ENCODE measurements around the gene RAP2A.

RAP2A gene

GRCh38 chr13:97411984-97412383 lies 22.0 kb upstream of the RAP2A start:
- no peak for DNase-seq (ENCODE audit: extremely low spot score)
- POLR2A ChIA-PET = no interaction called here
- no peak for TF ChIP-seq SP1 (IDR thresholded peaks at IDR 0.05)
- no peak for TF ChIP-seq HDGF (IDR thresholded peaks at IDR 0.05; ENCODE audit: borderline replicate concordance)
- no peak for TF ChIP-seq SUZ12 (IDR thresholded peaks at IDR 0.05)
- CTCF ChIA-PET = no interaction called here

GRCh38 chr13:97413694-97414093 lies 20.3 kb upstream of the RAP2A start:
- ChIA-PET POLR2A (no interaction called here), CTCF (no interaction called here)
- no peak for DNase-seq (ENCODE audit: extremely low spot score)
- TF ChIP-seq ELF4 (IDR thresholded peaks at IDR 0.05) (no peak), BHLHE40 (IDR thresholded peaks at IDR 0.05; ENCODE audit: borderline replicate concordance) (no peak), SUZ12 (IDR thresholded peaks at IDR 0.05) (no peak), LEF1 (IDR thresholded peaks at IDR 0.05; ENCODE audit: borderline replicate concordance) (no peak), TARDBP (IDR thresholded peaks at IDR 0.05) (no peak), FOXM1 (IDR thresholded peaks at IDR 0.05; ENCODE audit: borderline replicate concordance) (no peak)

- CTCF ChIA-PET = no interaction called here
- no peak for DNase-seq (ENCODE audit: extremely low spot score)
- TF ChIP-seq FOXM1 (IDR thresholded peaks at IDR 0.05; ENCODE audit: borderline replicate concordance) = no peak
- no peak for TF ChIP-seq L3MBTL2 (conservative IDR thresholded peaks at IDR 0.05)
- TF ChIP-seq SP1 (IDR thresholded peaks at IDR 0.05) = no peak
- TF ChIP-seq SUZ12 (IDR thresholded peaks at IDR 0.05) = no peak
- TF ChIP-seq LEF1 (IDR thresholded peaks at IDR 0.05; ENCODE audit: borderline replicate concordance) = no peak
- no peak for TF ChIP-seq CTBP1 (IDR thresholded peaks at IDR 0.05; ENCODE audit: borderline replicate concordance)
- TF ChIP-seq ZNF384 (IDR thresholded peaks at IDR 0.05) = no peak
- TF ChIP-seq ELF4 (IDR thresholded peaks at IDR 0.05) = no peak
- no peak for TF ChIP-seq NFRKB (IDR thresholded peaks at IDR 0.05)
- no peak for TF ChIP-seq HDGF (IDR thresholded peaks at IDR 0.05; ENCODE audit: borderline replicate concordance)
- TF ChIP-seq FOXA1 (IDR thresholded peaks at IDR 0.05) = no peak
- TF ChIP-seq BHLHE40 (IDR thresholded peaks at IDR 0.05; ENCODE audit: borderline replicate concordance) = no peak
- TF ChIP-seq ARNT (IDR thresholded peaks at IDR 0.05) = no peak
- TF ChIP-seq TARDBP (IDR thresholded peaks at IDR 0.05) = no peak
- no peak for TF ChIP-seq PKNOX1 (IDR thresholded peaks at IDR 0.05)
- no peak for TF ChIP-seq FOXK2 (IDR thresholded peaks at IDR 0.05)
- POLR2A ChIA-PET = no interaction called here
Observed at GRCh38 chr13:97414392-97414791, 19.6 kb upstream of the RAP2A start.

- no peak for TF ChIP-seq TARDBP (IDR thresholded peaks at IDR 0.05)
- CTCF ChIA-PET = interaction anchor here (0.6 kb wide), 1 partner anchor 727 kb away, joined by 4 read pairs; no protein-coding TSS in a partner anchor
- POLR2A ChIA-PET = no interaction called here
- DNase-seq (ENCODE audit: extremely low spot score) = no peak
Observed at GRCh38 chr13:97417698-97418097, 16.3 kb upstream of the RAP2A start.

- ChIA-PET POLR2A (interaction anchor here (0.8 kb wide), 1 partner anchor 9 kb away, joined by 3 read pairs; no protein-coding TSS in a partner anchor), CTCF (no interaction called here)
- TF ChIP-seq NFRKB (IDR thresholded peaks at IDR 0.05) (no peak), FOXM1 (IDR thresholded peaks at IDR 0.05; ENCODE audit: borderline replicate concordance) (no peak), CTBP1 (IDR thresholded peaks at IDR 0.05; ENCODE audit: borderline replicate concordance) (no peak)
- DNase-seq (ENCODE audit: extremely low spot score) = no peak
Observed at GRCh38 chr13:97422118-97423054, 11.6 kb upstream of the RAP2A start.

- no peak for TF ChIP-seq LEF1 (IDR thresholded peaks at IDR 0.05; ENCODE audit: borderline replicate concordance)
- DNase-seq (ENCODE audit: extremely low spot score) = no peak
- POLR2A ChIA-PET = interaction anchor here (0.8 kb wide), 1 partner anchor 8 kb away, joined by 3 read pairs; no protein-coding TSS in a partner anchor
- CTCF ChIA-PET = no interaction called here
Observed at GRCh38 chr13:97423300-97424045, 10.5 kb upstream of the RAP2A start.

- ChIA-PET POLR2A (no interaction called here), CTCF (no interaction called here)
- TF ChIP-seq L3MBTL2 (conservative IDR thresholded peaks at IDR 0.05) (no peak), FOXK2 (IDR thresholded peaks at IDR 0.05) (no peak), BHLHE40 (IDR thresholded peaks at IDR 0.05; ENCODE audit: borderline replicate concordance) (no peak), FOXA1 (IDR thresholded peaks at IDR 0.05) (no peak), PKNOX1 (IDR thresholded peaks at IDR 0.05) (no peak), NFRKB (IDR thresholded peaks at IDR 0.05) (no peak), ELF4 (IDR thresholded peaks at IDR 0.05) (no peak), ARNT (IDR thresholded peaks at IDR 0.05) (no peak), HDGF (IDR thresholded peaks at IDR 0.05; ENCODE audit: borderline replicate concordance) (no peak), CTBP1 (IDR thresholded peaks at IDR 0.05; ENCODE audit: borderline replicate concordance) (no peak), TARDBP (IDR thresholded peaks at IDR 0.05) (no peak), ZNF384 (IDR thresholded peaks at IDR 0.05) (no peak)
- DNase-seq (ENCODE audit: extremely low spot score) = no peak
Observed at GRCh38 chr13:97425590-97425989, 8.4 kb upstream of the RAP2A start.
